Right atrium auricular region (tissue), 2 donors: Measurements from ENCODE around the gene ZNF385D. TPM values are rescaled to one million over a fixed set of nuclear protein-coding genes. Genes with fewer than 3 reads are reported as not detected.

Source experiments
- DNase-seq: peaks from one replicate; pipeline ENCODE4 v3.0.0-alpha.2; 2019; ENCODE audit warnings: low spot score
- H3K27ac ChIP-seq, 2 donors: fragments of 200-600 bp; sonication (generic); 1 replicate in 1 of 2; 2 replicates in 1 of 2; pipeline ENCODE4 v1.5.1; 2016 to 2019
- H3K27me3 ChIP-seq, 2 donors: fragments of 200-600 bp; sonication (generic); one replicate each; pipeline versions ENCODE4 v1.5.1 to v1.6.0; 2017 to 2019
- H3K36me3 ChIP-seq: fragments of 200-600 bp; sonication (generic); one replicate; pipeline ENCODE4 v1.5.1; 2016
- H3K4me1 ChIP-seq, 2 donors: fragments of 200-600 bp; sonication (generic); one replicate each; pipeline versions ENCODE4 v1.5.1 to v1.6.0; 2017 to 2019
- H3K4me3 ChIP-seq, 2 donors: fragments of 200-600 bp; sonication (generic); 1 replicate in 1 of 2; 2 replicates in 1 of 2; pipeline ENCODE4 v1.5.1; 2017 to 2019; ENCODE audit warnings: mild to moderate bottlenecking in 1 of 2, moderate library complexity in 1 of 2
- H3K9me3 ChIP-seq, 2 donors: fragments of 200-600 bp; sonication (generic); one replicate each; pipeline ENCODE4 v1.5.1; 2019
- total RNA-seq, 2 donors: library from RNA; depleted of rRNA; stranded (reverse); fragments of >200 nt; gene quantifications; one replicate each; pipeline ENCODE4 v1.1.0, GENCODE V29; 2016
- TF ChIP-seq, protein P1 (sequence below), 2 donors: fragments of 200-600 bp; sonication (generic); IDR thresholded peaks; one replicate each; pipeline ENCODE4 v1.5.1; 2019; ENCODE audit warnings: antibody characterized with exemption in 2 of 2

Gene ZNF385D
- total RNA-seq, 2 donors from 2014 or later = 0.59 to 1.1 TPM

- DNase-seq = no peak
- Histone ChIP-seq H3K9me3 (no peaks in the 10 kb centered on the region), H3K4me3 (no peak overlapping the region), H3K27ac (no peak overlapping the region), H3K27me3 (no peaks in the 10 kb centered on the region), H3K36me3 (no peaks in the 10 kb centered on the region), H3K4me1 (peaks cover 0 to 4% of the 10 kb centered on the region in 2 donors)
- TF ChIP-seq, protein P1, sequence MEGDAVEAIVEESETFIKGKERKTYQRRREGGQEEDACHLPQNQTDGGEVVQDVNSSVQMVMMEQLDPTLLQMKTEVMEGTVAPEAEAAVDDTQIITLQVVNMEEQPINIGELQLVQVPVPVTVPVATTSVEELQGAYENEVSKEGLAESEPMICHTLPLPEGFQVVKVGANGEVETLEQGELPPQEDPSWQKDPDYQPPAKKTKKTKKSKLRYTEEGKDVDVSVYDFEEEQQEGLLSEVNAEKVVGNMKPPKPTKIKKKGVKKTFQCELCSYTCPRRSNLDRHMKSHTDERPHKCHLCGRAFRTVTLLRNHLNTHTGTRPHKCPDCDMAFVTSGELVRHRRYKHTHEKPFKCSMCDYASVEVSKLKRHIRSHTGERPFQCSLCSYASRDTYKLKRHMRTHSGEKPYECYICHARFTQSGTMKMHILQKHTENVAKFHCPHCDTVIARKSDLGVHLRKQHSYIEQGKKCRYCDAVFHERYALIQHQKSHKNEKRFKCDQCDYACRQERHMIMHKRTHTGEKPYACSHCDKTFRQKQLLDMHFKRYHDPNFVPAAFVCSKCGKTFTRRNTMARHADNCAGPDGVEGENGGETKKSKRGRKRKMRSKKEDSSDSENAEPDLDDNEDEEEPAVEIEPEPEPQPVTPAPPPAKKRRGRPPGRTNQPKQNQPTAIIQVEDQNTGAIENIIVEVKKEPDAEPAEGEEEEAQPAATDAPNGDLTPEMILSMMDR (IDR thresholded peaks at IDR 0.05) = no peak
These were observed 80.6 kb downstream of the ZNF385D start for GRCh38 chr3:21670386-21670785.

DNA sequence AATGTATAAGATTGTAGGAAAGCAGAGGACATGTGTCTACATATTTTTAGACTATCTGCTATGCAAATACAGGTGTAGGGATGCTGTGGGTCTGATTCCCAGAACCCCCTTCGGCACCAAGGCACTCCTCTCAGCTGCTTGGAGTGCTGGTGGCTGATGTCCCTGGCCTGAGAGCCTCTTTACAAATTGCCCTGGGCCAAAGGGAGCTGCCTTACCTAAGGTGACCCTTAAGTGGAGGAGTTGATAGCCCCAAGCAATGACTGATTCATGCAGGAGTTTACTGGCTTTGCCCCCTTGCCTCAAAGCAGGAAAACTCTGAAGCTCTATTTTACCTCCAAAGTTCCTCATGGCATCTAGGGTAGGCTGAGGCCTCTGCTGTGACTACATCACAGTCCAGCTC lies 83.0 kb downstream of the ZNF385D start:
- no peak overlapping the region for H3K27ac ChIP-seq

GRCh38 chr3:21665444-21666100 lies 85.4 kb downstream of the ZNF385D start:
- no peak overlapping the region for H3K4me3 ChIP-seq
- no peaks in the 10 kb centered on the region for H3K36me3 ChIP-seq
- H3K4me1 ChIP-seq = peaks cover 0 to 6% of the 10 kb centered on the region in 2 donors
- TF ChIP-seq, protein P1 (IDR thresholded peaks at IDR 0.05) = no peak
- DNase-seq = no peak
- H3K9me3 ChIP-seq = no peaks in the 10 kb centered on the region
- no peak overlapping the region for H3K27ac ChIP-seq
- H3K27me3 ChIP-seq = no peaks in the 10 kb centered on the region

More for the DNA sequence above, 83.0 kb downstream of the ZNF385D start:
- Histone ChIP-seq H3K9me3 (no peaks in the 10 kb centered on the region), H3K4me1 (peaks cover 0 to 6% of the 10 kb centered on the region in 2 donors), H3K4me3 (no peak overlapping the region), H3K27me3 (no peaks in the 10 kb centered on the region), H3K36me3 (no peaks in the 10 kb centered on the region)
- DNase-seq = no peak
- TF ChIP-seq, protein P1 (IDR thresholded peaks at IDR 0.05) = no peak

DNA sequence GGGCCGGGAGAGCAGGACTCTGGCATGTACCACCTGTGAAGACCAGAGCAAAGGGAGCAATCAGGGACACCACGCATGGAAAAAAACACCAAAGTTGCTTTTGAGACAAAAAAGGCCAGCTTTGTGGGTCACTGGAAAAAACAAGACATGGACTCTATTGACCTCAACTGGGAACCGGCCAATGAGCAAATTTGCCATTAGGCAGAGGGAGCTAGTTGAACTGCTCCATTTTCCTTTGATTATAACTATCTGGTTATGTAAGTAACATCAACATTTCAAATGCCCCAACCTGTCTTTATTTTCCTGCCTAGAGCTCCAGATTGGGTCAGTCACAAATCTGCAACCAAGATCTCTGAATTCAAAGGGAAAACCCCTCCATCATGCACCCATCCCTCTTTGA lies 86.0 kb downstream of the ZNF385D start:
- Histone ChIP-seq H3K9me3 (no peaks in the 10 kb centered on the region), H3K27ac (no peak overlapping the region), H3K4me3 (no peak overlapping the region), H3K4me1 (peaks cover 0 to 6% of the 10 kb centered on the region in 2 donors), H3K27me3 (no peaks in the 10 kb centered on the region), H3K36me3 (no peaks in the 10 kb centered on the region)
- TF ChIP-seq, protein P1 (IDR thresholded peaks at IDR 0.05) = no peak
- DNase-seq = no peak

DNA sequence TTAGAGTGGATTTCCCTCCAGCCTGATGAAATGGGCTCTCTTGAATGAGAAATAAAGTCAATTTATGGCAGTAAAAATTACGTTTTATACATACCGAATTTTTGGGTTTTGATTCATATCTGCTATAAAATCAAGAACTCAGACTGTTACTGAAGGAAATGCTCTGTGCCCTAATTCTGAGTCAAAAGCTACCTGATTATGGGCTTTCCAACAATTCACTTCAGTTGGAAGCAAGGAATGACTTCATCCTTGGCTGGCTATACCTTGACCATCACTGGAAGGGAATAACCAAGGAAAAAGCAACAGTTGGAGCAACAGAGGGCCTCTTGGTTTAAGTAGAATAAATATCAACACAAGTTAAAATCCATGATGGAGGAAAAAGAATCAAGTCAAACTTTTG lies 88.6 kb downstream of the ZNF385D start:
- Histone ChIP-seq H3K36me3 (no peaks in the 10 kb centered on the region), H3K27me3 (no peaks in the 10 kb centered on the region), H3K9me3 (no peaks in the 10 kb centered on the region), H3K27ac (no peak overlapping the region), H3K4me3 (no peak overlapping the region), H3K4me1 (peaks cover 0 to 6% of the 10 kb centered on the region in 2 donors)
- TF ChIP-seq, protein P1 (IDR thresholded peaks at IDR 0.05) = no peak
- DNase-seq = no peak

GRCh38 chr3:21654662-21655061 lies 96.3 kb downstream of the ZNF385D start:
- H3K9me3 ChIP-seq = no peaks in the 10 kb centered on the region
- H3K4me1 ChIP-seq = no peaks in the 10 kb centered on the region
- H3K27me3 ChIP-seq = no peaks in the 10 kb centered on the region
- H3K27ac ChIP-seq = no peak overlapping the region
- TF ChIP-seq, protein P1 (IDR thresholded peaks at IDR 0.05) = no peak
- DNase-seq = no peak
- no peaks in the 10 kb centered on the region for H3K36me3 ChIP-seq
- H3K4me3 ChIP-seq = no peak overlapping the region
